GM19351 (cell line): ENCODE results near the gene FAM193A.
"Not testable (repeated sequence)": the region's sequence is repeated elsewhere in the genome, so short reads cannot be mapped to it uniquely, and the experiment has no call there.

Experiments
- ATAC-seq: cut with Tn5 transposase; IDR thresholded peaks from one replicate; pipeline ENCODE4 v1.9.1; 2021; ENCODE audit warnings: mild to moderate bottlenecking, moderate library complexity; ENCODE audit not compliant: unreplicated experiment

FAM193A gene

GRCh38 chr4:2604614-2605013, 68.2 kb downstream of the FAM193A start:
- ATAC-seq: no peak

DNA sequence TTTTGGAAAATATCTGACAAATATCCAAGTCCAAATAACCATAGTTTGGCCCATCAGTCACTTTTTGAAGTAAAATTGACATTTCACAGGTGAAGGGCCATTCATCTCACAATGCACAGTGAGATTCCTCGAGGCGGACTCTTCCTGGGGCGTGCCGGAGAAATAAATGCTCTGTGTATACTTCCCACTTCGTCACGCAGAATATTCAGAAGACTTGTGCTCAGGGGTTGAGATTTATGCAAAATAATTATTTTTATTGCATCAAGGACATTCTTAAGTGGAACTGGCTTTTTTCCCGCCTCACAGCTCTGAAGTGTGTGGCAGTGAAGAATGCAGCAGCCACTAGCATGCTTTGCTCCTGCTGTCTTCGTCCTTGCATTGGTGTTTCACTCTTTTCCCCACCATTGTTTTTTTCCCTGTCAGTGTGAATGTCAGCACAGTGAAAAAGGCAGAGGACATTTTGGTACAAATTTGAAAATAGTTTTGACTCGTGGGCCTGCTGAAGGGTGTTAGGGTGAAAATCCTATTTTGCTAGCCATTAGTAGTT, 70.6 kb downstream of the FAM193A start:
- no peak for ATAC-seq

- ATAC-seq: no peak
Observed at GRCh38 chr4:2607822-2608221, 71.4 kb downstream of the FAM193A start.

DNA sequence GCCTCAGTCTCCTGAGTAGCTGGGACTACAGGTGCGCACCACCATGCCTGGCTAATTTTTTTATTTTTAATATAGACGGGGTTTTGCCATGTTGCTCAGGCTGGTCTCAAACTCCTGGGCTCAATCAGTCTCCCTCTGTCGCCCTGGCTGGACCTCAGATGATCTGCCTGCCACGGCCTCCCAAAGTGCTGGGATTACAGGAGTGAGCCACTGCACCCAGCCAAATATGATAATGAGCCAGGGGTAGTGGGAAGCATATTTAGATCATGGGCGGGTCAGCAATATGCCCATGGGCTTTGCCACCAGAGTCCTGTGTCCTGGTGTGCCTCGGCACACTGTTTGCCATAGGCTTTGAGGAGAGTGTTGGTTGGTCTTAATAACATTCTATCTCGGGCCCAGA, 71.8 kb downstream of the FAM193A start:
- no peak for ATAC-seq

GRCh38 chr4:2615821-2616220, 79.4 kb downstream of the FAM193A start:
- no peak for ATAC-seq

DNA sequence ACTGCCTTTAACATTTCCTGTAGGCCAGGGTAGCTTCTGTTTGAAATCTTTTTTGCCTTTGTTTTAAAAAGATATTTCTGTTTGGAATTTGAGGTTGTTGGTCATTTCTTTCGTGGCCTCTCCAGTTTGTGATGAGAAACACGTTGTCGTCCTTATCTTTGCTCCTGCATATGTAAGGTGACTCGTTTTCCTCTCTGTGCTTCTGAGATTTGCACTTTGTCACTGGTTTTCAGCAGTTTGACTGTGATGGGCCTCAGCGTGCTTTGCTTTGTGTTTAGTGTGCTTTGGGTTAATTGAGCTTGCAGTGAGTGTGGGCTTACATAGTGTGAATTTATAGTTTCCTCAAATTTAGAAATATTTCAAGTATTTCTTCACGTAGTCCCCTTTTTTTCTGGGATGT, 81.5 kb downstream of the FAM193A start:
- no peak for ATAC-seq

DNA sequence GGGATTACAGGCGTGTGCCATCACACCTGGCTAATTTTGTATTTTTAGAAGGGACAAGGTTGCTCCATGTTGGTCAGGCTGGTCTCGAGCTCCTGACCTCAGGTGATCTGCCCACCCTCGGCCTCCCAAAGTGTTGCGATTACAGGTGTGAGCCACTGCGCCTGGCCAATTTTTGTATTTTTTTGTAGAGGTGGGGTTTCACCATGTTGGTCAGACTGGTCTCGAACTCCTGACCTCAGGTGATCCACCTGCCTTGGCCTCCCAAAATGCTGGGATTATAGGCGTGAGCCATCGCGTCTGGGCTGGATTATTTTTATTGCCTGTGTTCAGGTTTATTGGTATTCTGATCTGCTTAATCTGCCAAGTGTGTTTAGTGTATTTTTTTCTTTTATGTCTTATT, 82.3 kb downstream of the FAM193A start:
- not testable (repeated sequence) for ATAC-seq

- no peak for ATAC-seq
Observed at GRCh38 chr4:2619459-2619858, 83.0 kb downstream of the FAM193A start.

DNA sequence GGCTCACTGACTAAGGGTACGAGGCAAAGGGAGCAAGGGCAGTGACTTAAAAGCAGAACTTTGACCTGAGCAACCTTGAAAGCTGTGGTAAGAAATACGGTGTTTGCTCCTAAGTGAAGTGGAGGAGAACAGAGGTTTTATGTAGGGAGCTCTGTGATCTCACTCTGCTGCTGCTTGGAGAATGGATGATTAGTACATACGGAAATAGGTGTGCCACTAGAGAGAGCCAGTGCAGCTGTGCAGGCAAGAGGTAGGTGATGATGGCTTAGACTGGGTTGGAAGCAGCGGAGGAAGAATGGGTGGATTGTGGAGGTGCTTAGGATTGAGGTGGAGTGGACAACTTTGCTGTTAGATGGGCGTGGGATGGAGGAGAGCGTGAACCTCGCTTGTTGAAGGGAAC, 85.0 kb downstream of the FAM193A start:
- ATAC-seq: no peak

GRCh38 chr4:2623442-2623841, 87.0 kb downstream of the FAM193A start:
- no peak for ATAC-seq

DNA sequence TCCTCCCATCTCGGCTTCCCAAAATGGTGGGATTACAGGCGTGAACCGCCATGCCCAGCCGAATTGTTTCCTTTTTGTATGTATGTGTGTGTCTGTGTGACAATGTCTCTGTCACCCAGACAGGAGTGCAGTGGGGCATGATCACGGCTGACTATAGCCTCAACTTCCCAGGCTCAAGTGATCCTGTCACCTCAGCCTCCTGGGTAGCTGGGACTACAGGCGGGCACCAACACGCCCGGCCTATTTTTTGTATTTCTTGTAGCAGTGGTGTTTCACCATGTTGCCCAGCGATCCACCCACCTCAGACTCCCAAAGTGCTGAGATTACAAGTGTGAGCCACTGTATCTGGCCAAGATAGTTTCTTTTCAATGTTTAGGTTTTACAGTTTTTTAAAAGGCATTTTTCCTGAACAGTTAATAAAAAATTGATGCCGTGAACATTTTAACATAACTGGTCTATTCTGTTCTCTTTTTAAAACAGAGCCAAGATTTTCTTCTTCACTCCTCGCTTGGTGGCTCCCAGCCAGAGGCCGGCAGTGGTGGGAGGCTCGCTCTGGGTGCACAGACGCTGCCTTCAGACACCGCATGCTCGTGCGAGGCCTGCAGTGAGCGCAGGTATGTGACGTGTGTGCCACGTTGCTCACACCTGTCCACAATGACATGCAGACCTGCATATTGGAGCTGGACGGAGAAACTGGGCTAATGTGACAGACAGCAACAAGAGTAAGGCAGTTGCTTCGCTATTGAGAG, 88.5 kb downstream of the FAM193A start:
- no peak for ATAC-seq

DNA sequence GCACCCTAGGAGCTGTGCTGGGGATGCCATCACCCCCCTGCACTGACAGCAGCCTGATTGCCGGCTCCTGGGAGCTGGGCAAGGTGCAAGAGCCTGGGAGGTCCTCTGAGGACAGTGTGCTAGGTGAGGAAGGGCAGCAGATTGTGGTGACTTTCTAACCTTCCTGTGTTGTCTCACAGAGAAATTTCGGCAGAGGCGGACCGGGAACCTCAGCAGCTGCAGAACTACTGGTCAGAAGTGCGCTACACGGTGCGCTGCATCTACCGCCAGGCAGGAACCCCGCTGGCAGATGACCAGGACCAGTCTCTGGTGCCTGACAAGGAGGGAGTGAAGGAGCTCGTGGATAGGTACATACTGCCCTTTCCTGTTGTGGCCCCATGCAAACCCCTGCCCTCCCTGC, 89.8 kb downstream of the FAM193A start:
- ATAC-seq: no peak

GRCh38 chr4:2630556-2631273, 94.3 kb downstream of the FAM193A start:
- ATAC-seq: no peak

DNA sequence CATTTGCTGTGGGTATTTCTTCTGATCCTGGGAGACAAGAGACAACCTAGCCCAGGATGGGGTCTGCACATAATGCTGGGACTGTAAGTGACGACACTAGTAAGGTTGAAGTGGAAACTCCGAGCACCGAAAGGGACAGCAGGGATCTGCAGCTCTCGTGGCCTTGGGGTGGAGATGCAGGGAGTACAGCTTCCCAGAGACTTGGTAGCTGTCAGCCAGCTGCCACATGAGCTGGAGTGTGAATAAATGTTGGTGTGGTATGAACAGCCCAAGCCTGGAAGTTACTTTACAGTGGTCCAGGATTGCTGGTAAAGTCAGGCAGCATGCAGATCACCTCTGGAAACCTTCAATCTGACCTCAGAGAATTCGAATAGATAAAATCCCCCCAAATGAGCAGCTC, 97.6 kb downstream of the FAM193A start:
- no peak for ATAC-seq

DNA sequence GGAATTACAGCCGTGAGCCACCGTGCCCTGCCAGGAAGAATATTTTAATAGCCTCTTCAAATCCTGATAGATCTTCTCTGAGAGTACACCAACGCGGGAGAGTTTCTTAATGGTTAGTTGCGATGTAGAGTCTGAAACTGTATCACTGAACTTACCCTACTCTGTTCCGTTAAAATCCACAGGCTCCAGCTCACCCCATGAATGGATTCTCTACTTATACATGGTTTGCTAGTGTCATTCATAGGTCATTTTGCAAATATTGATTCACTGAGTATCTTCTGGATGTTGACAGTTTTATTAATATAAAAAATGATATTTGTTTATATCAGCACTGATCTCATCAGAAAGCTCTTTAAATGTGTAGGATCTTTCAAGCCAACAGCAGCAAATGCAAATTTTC, 99.9 kb downstream of the FAM193A start:
- no peak for ATAC-seq

- not testable (repeated sequence) for ATAC-seq
Observed at GRCh38 chr4:2636994-2637393, 100.5 kb downstream of the FAM193A start.

GRCh38 chr4:2637956-2638552, 101.6 kb downstream of the FAM193A start:
- ATAC-seq: no peak

DNA sequence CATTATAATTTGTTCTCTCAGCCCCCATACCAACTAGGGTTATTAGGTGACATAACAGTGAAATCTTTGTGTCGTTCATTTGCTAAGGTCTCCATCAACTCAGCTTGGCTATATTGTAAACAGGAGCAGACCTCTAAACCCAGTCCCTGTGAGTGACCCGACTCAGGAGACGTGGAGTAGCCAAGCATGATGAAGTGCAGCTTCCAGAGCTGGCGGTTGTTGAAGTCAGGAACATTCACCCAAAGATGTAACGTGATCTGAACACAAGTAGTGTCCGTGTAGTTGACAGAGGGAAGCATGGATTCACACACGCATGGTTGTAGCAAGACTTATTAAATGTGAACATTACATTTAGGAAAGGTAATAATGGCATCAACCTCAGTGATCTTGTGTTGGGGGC, 102.3 kb downstream of the FAM193A start:
- no peak for ATAC-seq

DNA sequence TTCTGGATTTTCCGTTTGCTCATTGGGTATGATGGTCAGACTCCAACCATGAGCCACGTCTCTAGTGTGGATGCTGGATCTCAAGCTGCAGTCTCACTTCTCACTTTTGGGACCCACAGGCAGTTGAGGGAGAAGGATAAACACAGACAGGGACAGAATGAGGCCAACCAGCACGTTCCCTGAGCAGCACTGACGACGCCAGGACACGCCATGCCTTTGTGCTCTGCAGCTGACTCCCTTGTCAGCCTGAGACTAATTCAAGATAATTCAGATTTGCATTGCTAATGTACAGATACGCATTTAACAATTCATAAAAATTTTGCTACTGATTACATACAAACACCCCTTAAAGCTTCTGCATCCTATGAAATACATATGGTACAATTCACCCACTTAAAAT, 106.5 kb downstream of the FAM193A start:
- ATAC-seq: no peak

DNA sequence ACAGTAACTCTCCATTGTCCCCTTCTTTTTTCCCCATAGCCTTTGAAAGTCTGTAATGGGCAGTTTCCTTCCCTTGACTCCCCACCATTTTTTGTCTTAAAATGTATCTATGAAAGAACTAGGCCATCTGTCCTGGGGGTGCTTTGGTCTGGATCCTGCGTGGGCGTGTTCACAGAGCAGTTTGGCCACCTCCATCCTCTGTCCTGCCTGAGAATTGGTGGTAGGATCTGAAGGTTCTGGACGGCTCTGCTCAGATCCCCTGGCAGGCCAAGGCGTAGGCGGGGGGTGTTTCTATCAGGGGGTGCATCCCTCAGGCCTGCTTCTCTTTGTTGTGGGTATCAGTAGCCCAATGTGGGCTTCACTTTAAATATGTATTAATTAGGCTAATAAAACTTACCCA, 107.1 kb downstream of the FAM193A start:
- ATAC-seq: no peak

GRCh38 chr4:2646396-2647149, 110.1 kb downstream of the FAM193A start:
- no peak for ATAC-seq
